SKM-1 (cell line): Measurements from ENCODE around the gene CSK.

Experiments used
- DNase-seq: peaks from one replicate; lab custom pipeline; 2025; ENCODE audit not compliant: unreplicated experiment; lab: John Stamatoyannopoulos, UW

Gene CSK

DNA sequence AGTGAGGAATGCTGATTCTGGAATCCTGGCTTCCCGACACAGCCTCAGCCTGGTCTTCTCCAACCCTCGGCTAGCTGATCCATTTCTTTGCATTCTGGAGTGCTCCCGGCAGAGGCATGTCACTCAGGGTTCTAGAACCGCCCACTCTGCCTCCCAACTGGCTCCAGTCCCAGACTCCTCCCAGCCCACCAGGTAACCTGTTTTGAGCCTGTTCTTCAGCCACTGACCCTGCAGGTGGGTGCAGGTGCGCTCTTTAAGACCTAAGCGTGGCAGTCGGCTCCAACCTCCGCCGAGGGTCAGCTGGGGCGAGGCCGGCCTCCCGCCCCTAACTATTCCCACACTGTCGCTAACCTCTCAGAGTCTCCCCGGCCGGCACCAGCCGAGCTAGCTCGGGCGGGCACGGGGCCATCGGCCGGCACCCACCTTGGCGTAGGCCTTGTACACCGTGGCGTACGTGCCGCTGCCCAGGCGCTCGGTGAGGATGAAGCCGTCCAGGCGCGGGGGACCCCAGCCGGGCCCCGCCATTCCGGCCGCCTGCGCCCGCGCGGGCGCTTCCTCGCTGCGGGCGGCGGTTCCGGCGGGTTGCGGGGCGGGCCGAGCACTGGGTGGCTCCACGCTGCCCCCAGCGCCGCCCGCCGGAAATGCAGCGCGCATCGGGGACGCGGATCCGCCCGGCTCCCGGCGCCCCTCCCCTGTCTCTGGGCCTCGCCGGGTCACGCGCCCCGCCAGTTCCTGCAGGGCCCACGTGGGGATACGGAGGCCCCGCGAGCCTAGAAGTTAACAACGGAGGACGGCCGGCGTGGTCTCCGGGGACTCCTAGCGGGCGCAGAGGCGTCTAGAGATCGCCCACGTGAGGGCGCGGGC, 60.9 kb downstream of the CSK start, which contains the start of gene ULK3:
Gene ULK3, minus strand, starts transcription at position 576 of the 864 bp plus-strand sequence. Its CDS starts 51 bp downstream, at position 525.
- peak; percentile 58 for DNase-seq

DNA sequence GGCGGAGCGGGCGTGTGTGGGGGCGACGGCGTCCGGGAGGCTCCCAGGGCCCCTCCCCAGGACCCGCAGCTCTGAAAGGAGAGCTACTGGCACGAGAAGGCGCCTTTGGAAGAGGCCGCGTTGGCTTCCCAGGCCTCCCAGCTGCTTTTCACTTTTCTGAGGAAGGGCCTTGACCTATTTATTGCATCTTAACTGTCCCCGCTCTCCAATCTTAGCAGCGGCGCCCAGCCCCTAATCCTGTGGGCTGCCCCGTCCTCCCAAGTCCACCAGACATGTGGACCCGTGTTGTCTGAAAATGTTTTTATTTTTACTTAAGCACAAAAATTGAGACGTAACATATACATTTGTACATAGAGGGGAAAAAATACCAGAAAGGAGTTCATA, 61.6 kb downstream of the CSK start:
- DNase-seq, result no peak

DNA sequence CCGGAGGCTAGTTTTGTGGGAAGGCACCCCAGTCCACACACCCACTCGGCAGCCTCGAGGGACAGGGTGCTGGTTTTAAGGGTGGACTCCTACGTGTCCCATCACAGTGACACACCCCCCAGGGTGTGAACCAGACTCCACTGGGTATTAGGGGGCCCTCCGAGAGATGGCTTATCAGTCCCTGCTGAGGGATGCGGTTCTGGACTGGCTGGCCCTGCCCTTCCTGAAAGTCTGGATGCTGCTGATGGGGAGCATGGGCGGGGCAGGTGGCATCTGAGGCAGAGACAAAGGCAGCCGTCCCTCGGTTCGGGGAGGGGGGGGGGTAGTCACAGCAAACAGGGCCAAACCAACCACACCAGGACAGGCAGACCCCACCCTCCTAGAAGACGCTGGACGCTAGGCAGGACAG, 62.0 kb downstream of the CSK start:
- no peak for DNase-seq

DNA sequence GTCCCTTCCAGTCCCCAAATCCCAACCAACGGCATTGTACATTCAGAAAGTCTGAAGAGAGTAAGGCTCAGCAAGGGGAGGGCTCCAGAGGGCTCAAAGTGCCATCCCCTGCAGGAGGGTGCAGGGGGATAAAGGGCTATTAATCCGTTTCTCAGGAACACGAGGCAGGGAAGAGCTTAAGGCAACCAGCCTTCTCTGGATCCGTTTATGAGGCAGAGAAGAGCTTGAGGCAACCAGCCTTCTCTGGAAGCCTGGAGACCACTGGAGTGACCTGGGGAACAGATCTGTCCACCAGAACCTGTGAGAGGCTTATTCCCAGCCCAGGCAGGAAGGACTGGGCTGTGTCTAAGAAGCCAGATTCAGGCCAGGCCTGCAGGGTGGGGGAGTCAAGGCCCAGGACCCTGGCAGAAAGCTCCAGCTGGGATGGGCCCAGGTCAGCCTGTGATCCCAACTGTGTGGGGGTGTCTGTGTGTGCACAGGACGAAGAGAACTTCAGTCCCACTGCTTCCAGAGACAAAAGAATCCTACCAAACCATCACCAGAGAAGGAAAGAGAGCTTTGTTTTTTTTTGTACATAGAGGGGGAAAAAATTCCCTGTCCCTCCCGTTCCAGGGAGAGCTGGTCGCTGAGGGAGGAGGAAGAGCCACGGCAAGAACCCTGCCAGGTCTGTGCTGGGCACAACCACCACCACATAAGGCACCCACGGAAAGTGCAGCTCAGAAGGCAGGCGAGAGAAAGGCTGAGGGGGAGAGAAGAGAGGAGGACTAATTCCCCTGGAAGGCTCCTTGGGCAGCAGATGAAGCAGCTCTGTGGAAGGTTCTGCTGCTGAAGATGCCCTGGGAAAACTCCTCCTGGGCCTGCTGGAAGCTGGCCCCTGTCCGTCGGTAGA, 62.7 kb downstream of the CSK start:
- no peak for DNase-seq

DNA sequence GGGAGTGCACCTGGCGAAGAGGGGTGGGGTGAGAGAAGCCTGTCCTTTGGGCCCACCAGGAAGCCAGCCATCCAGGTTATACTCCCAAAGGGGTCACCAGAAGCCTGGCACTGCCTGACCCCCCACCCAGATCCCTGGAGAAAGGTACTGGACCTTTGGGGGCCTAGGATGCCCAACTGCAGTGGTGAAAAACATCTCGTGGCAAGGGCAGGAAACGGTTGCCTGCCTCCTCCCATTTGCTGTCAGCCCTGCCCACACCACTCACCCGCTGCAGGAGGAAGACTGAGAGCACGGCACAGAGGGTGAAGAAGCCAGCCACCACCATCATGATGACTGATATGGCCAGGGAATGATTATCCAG, 63.3 kb downstream of the CSK start:
- DNase-seq, result no peak

DNA sequence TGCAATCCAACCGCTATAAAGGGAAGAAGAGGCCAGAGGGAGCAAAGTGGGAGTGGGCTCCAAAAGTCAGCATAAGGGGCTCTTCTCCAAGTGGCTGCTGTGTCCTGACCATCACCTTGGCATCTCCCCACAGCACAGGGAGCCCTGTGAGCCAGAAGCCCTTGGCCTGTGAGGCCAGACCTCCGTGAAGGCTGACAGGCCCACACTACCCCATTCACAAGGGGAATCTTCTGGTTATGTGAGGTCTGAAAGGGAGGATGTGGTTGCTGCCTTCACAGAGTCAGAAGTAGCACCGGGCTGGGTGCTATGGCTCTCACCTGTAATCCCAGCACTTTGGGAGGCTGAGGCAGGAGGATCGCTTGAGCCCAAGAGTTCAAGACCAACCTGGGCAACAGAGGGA, 63.7 kb downstream of the CSK start:
- DNase-seq, result no peak

DNA sequence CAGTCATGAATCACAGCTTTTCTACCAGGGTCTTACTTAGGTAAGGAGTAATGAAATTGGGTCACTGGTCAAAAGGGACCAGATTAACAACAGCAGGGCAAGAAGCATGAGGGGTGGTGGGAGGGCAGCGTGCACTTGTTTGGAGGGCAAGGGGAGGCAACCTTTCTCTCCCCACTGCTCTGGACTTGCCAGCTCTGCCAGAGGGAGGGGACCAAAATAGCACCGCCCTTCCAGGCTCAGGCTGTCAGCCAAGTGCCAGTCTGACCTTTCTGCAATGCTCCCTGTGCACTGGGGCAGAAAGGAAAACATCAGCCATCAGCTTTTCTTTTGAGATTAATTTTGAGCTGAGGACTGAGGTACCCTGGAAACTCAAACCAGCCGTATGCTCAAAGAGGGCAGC, 65.6 kb downstream of the CSK start:
- no peak for DNase-seq

DNA sequence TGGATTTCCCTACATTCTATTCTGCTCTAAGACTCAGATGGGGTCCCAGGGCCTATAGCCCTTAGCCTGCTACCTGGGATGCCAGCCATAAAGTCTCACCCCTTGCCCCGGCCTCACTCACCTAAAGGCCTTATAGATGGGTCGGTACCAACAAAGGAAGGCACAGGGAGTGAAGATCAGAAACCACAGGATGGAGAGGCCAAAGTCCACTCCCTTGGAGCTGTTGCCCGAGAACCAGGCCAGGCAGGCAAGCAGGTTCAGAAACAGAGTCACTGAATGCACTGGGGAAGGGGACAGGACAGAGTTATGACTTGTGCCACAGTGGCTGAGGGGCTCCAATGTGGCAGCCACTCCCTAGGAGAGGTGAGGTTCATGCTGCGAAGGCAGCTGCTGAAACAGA, 68.5 kb downstream of the CSK start:
- DNase-seq, result no peak

DNA sequence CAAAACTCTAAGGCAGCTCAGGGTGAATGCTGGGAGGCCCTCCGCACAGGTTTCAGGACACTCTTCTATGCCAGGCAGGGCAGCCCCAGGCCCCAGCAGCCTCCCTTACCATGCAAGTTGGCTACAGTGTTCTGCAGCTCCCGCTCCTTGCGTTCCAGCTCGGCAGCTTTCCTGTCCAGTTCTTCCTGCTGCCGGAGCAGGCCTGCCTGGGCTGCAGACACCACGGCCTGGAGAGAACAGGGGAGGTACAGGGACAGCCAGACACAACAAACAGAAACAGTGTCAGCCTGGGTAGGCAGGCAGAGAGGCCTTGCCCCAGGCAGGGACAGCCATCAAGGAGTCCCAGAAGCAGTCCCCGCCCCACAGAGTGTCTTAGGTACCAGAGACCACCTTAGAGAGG, 70.1 kb downstream of the CSK start:
- no peak for DNase-seq
